Measurements from ENCODE around the gene NEDD8. TPM values are rescaled to one million over a fixed set of nuclear protein-coding genes. Genes with fewer than 3 reads are reported as not detected.
A peak's percentile ranks its signal among the peaks of the same experiment; 100 is the strongest.

Gene NEDD8
- total RNA-seq, 2 experiments from 2014 or later, result 42.0 to 43.5 TPM

- no peak for DNase-seq
- Mint-ChIP-seq H3K9me3 (no peaks in the 10 kb centered on the region), H3K4me3 (peak overlapping the region; percentile 97), H3K4me1 (ENCODE audit: low read depth) (peaks cover 45% of the 10 kb centered on the region), H3K27ac (peak overlapping the region; percentile 96), H3K27me3 (no peaks in the 10 kb centered on the region), H3K36me3 (ENCODE audit: low read depth) (peaks cover 28% of the 10 kb centered on the region)
- H3K4me3 ChIP-seq (ENCODE audit: low read length), result peak overlapping the region; percentile 84
- no peak for ATAC-seq (ENCODE audit: poor library complexity)
- H3K4me1 ChIP-seq (ENCODE audit: insufficient read depth, low read length), result peaks cover 42% of the 10 kb centered on the region
- CTCF ChIA-PET, result interaction anchor here (0.8 to 2.4 kb wide), 22 partner anchors 11 to 895 kb away, joined by 3 to 38 read pairs (median 6); partner anchors contain the start of genes DHRS1, EMC9, GMPR2 and IPO4
- H3K36me3 ChIP-seq (ENCODE audit: insufficient read depth, low read length), result peaks cover 13% of the 10 kb centered on the region
- POLR2A ChIA-PET, result interaction anchor here (0.7 to 4.7 kb wide), 24 partner anchors 9 to 226 kb away, joined by 3 to 144 read pairs (median 8); partner anchors contain the start of genes CBLN3, DCAF11, DHRS1 and EMC9
- peak overlapping the region; percentile 92 for H3K27ac ChIP-seq (ENCODE audit: low read depth in 1 of 2, low read length in 2 of 2)
- H3K27me3 ChIP-seq (ENCODE audit: control insufficient read depth in 1 of 2, insufficient read depth in 2 of 2, low read length in 2 of 2), result no peaks in the 10 kb centered on the region
- intact Hi-C loops (cut with DNase I, micrococcal nuclease), result loop anchor here (1.0 to 5.0 kb wide), 8 partner anchors 16 to 216 kb away; partner anchors contain the start of genes TINF2 (in 2 of the 2), GMPR2 (in 1 of the 2), NEDD8 (in 1 of the 2) and RABGGTA (in 1 of the 2)
- no peak for TF ChIP-seq CTCF (IDR thresholded peaks at IDR 0.05)
- H3K9me3 ChIP-seq (ENCODE audit: control insufficient read depth in 1 of 2, insufficient read depth in 1 of 2, low read length in 2 of 2), result no peaks in the 10 kb centered on the region
Observed at GRCh38 chr14:24216345-24216699, 15.8 kb downstream of the NEDD8 start.

- Mint-ChIP-seq H3K9me3 (no peaks in the 10 kb centered on the region), H3K27ac (peak within 1 kb of the TSS; percentile 96), H3K36me3 (ENCODE audit: low read depth) (peaks cover 32% of the 10 kb centered on the region), H3K27me3 (no peaks in the 10 kb centered on the region), H3K4me3 (peak within 1 kb of the TSS; percentile 97), H3K4me1 (ENCODE audit: low read depth) (peaks cover 49% of the 10 kb centered on the region)
- DNase-seq (peak; percentile 79 to 97 (median 86)), ATAC-seq (ENCODE audit: poor library complexity) (peak; percentile 72)
- Histone ChIP-seq H3K4me1 (ENCODE audit: insufficient read depth, low read length) (peaks cover 44% of the 10 kb centered on the region), H3K9me3 (ENCODE audit: control insufficient read depth in 1 of 2, insufficient read depth in 1 of 2, low read length in 2 of 2) (no peaks in the 10 kb centered on the region), H3K4me3 (ENCODE audit: low read length) (peak within 1 kb of the TSS; percentile 84), H3K27me3 (ENCODE audit: control insufficient read depth in 1 of 2, insufficient read depth in 2 of 2, low read length in 2 of 2) (no peaks in the 10 kb centered on the region), H3K27ac (ENCODE audit: low read depth in 1 of 2, low read length in 2 of 2) (peak within 1 kb of the TSS; percentile 92), H3K36me3 (ENCODE audit: insufficient read depth, low read length) (peaks cover 18% of the 10 kb centered on the region)
- intact Hi-C loops (cut with DNase I, micrococcal nuclease), result loop anchor here (1.0 to 5.0 kb wide), 8 partner anchors 17 to 217 kb away; partner anchors contain the start of genes TINF2 (in 2 of the 2), GMPR2 (in 1 of the 2), NEDD8 (in 1 of the 2) and RABGGTA (in 1 of the 2)
- ChIA-PET POLR2A (interaction anchor here (0.6 to 4.7 kb wide), 25 partner anchors 9 to 226 kb away, joined by 3 to 144 read pairs (median 6); partner anchors contain the start of genes CBLN3, DCAF11, DHRS1 and EMC9), CTCF (interaction anchor here (0.6 to 2.4 kb wide), 30 partner anchors 10 to 1121 kb away, joined by 3 to 38 read pairs (median 4); partner anchors contain the start of genes ACIN1, C14orf119, DHRS1 and EMC9)
- peak; percentile 67 for TF ChIP-seq CTCF (IDR thresholded peaks at IDR 0.05)
Observed at GRCh38 chr14:24215495-24216344, 16.4 kb downstream of the NEDD8 start, which contains the start of gene MDP1. MDP1 (minus strand) TSS chr14:24216066; CDS start chr14:24215955, 111 bp downstream.

Data from CD4-positive, alpha-beta T cell (primary cell).